HepG2 (cell line): Measurements from ENCODE around the gene RBBP8NL. TPM values are rescaled to one million over a fixed set of nuclear protein-coding genes. Genes with fewer than 3 reads are reported as not detected.

ENCODE experiments used
- BORCS8-MEF2B ChIP-seq: sonication (generic); formaldehyde crosslinking; IDR thresholded peaks from 2 replicates; pipeline ENCODE4 v1.8.0; 2022; ENCODE audit warnings: mild to moderate bottlenecking, missing genetic modification reagents
- BRD4 ChIP-seq: sonication (generic); formaldehyde crosslinking; IDR thresholded peaks from 2 replicates; pipeline ENCODE4 v1.4.0; 2020; ENCODE audit warnings: missing genetic modification reagents
- GFI1 ChIP-seq: sonication (generic); formaldehyde crosslinking; IDR thresholded peaks from 2 replicates; pipeline ENCODE4 v1.5.0; 2020; ENCODE audit warnings: missing genetic modification reagents, mild to moderate bottlenecking, borderline replicate concordance
- HMGXB4 ChIP-seq, 2 experiments: sonication (generic) in 1 of 2; formaldehyde crosslinking in 1 of 2; IDR thresholded peaks; 2 replicates each; pipeline versions ENCODE4 v1.4.0 to v1.6.1; 2018 to 2020; ENCODE audit warnings: missing genetic modification reagents in 2 of 2, borderline replicate concordance in 1 of 2, low read depth in 1 of 2, mild to moderate bottlenecking in 1 of 2, missing biosample characterization in 1 of 2
- KAT2B ChIP-seq: fragments of 150-350 bp; IDR thresholded peaks from 2 replicates; pipeline ENCODE4 v1.6.1; 2014; ENCODE audit warnings: low read depth, low read length, borderline replicate concordance
- KMT2B ChIP-seq: IDR thresholded peaks from 2 replicates; pipeline ENCODE4 v1.6.1; 2016; ENCODE audit warnings: missing genetic modification reagents, missing compliant biosample characterization
- PCBP1 ChIP-seq: fragments of 200-400 bp; formaldehyde crosslinking; IDR thresholded peaks from 2 replicates; pipeline ENCODE4 v1.6.1; 2017; ENCODE audit warnings: mild to moderate bottlenecking, low read depth, low read length, borderline replicate concordance
- PRPF4 ChIP-seq: fragments of 200-400 bp; formaldehyde crosslinking; IDR thresholded peaks from 2 replicates; pipeline ENCODE4 v1.6.1; 2016; ENCODE audit warnings: low read length, low read depth; ENCODE audit not compliant: poor library complexity, severe bottlenecking
- SMARCE1 ChIP-seq: fragments of 450-650 bp; IDR thresholded peaks from 2 replicates; pipeline ENCODE4 v1.6.1; 2017; ENCODE audit warnings: borderline replicate concordance
- TARDBP ChIP-seq: sonication (generic); formaldehyde crosslinking; IDR thresholded peaks from 2 replicates; pipeline ENCODE4 v1.8.0; 2022; ENCODE audit warnings: mild to moderate bottlenecking, missing genetic modification reagents
- ZBTB2 ChIP-seq: sonication (generic); formaldehyde crosslinking; IDR thresholded peaks from 2 replicates; pipeline ENCODE4 v1.8.0; 2022; ENCODE audit warnings: low read depth, missing genetic modification reagents
- ZKSCAN8 ChIP-seq: IDR thresholded peaks from 2 replicates; pipeline ENCODE4 v1.6.1; 2016; ENCODE audit warnings: borderline replicate concordance, missing genetic modification reagents, missing compliant biosample characterization
- ZNF274 ChIP-seq: sonication (generic); formaldehyde crosslinking; IDR thresholded peaks from 2 replicates; pipeline ENCODE4 v1.5.1; 2020; ENCODE audit warnings: mild to moderate bottlenecking, missing genetic modification reagents
- ZNF292 ChIP-seq: sonication (generic); formaldehyde crosslinking; IDR thresholded peaks from 2 replicates; pipeline ENCODE4 v1.8.1; 2022; ENCODE audit warnings: mild to moderate bottlenecking, low read depth, missing genetic modification reagents, borderline replicate concordance
- ZNF441 ChIP-seq: sonication (generic); formaldehyde crosslinking; IDR thresholded peaks from 2 replicates; pipeline ENCODE4 v1.7.0; 2021; ENCODE audit warnings: missing genetic modification reagents, borderline replicate concordance
- ZNF501 ChIP-seq: sonication (generic); formaldehyde crosslinking; IDR thresholded peaks from 2 replicates; pipeline ENCODE4 v1.5.1; 2020; ENCODE audit warnings: mild to moderate bottlenecking, moderate library complexity, missing genetic modification reagents
- ZNF550 ChIP-seq: sonication (generic); formaldehyde crosslinking; IDR thresholded peaks from 2 replicates; pipeline ENCODE4 v1.4.0; 2020; ENCODE audit warnings: mild to moderate bottlenecking, missing genetic modification reagents, borderline replicate concordance
- ZNF740 ChIP-seq: sonication (generic); formaldehyde crosslinking; IDR thresholded peaks from 2 replicates; pipeline ENCODE4 v1.4.0; 2020; ENCODE audit warnings: missing genetic modification reagents
- ZNF768 ChIP-seq: sonication (generic); formaldehyde crosslinking; IDR thresholded peaks from 2 replicates; pipeline ENCODE4 v1.4.0; 2020; ENCODE audit warnings: missing genetic modification reagents
- polyA plus RNA-seq, 8 experiments: library from polyadenylated mRNA; depleted of rRNA in 3 of 8; stranded (reverse) in 7 of 8; unstranded in 1 of 8; fragments of >200 nt; fragmentation: Illumina TruSeq in 4 of 8; extraction: Trizol in 4 of 8; gene quantifications; 2 replicates each; pipeline versions ENCODE4 v1.2.1 to v1.2.3, GENCODE V29; 2011 to 2016; ENCODE audit warnings: low read depth in 4 of 8, missing spikeins in 1 of 8, mixed read lengths in 1 of 8; ENCODE audit not compliant: insufficient read depth in 1 of 8
- total RNA-seq, 5 experiments: library from RNA; depleted of rRNA; stranded (reverse); fragments of >200 nt; fragmentation: Illumina TruSeq; extraction: Trizol; gene quantifications; 2 replicates each; pipeline ENCODE4 v1.2.3, GENCODE V29; 2016; ENCODE audit warnings: low read depth in 1 of 5
- TF ChIP-seq, protein P1 (sequence below): sonication (generic); formaldehyde crosslinking; IDR thresholded peaks from 2 replicates; pipeline ENCODE4 v1.5.1; 2020; ENCODE audit warnings: missing genetic modification reagents, mild to moderate bottlenecking, borderline replicate concordance
- TF ChIP-seq, protein P2 (sequence below): sonication (generic); formaldehyde crosslinking; IDR thresholded peaks from 2 replicates; pipeline ENCODE4 v1.4.0; 2020; ENCODE audit warnings: missing genetic modification reagents

RBBP8NL gene
- total and polyA plus RNA-seq, 2 of the 13 experiments (the other 11 are each of a cell fraction or from before 2014, with no cell fraction given) = 0.69 to 0.86 TPM

GRCh38 chr20:62367633-62368391 is 59.5 kb downstream of the RBBP8NL start (continued):
- no peak; the same call in 1 of the 2 replicates for TF ChIP-seq GFI1 (CRISPR knock-in tag)
- 0 out of 2 replicates have a peak, but pooled peaks have one; percentile 27 for TF ChIP-seq ZKSCAN8
- peak; percentile 12; the same call in 1 of the 2 replicates for TF ChIP-seq ZNF274 (CRISPR knock-in tag)
- TF ChIP-seq SMARCE1 = no peak
- 0 out of 2 replicates have a peak, but pooled peaks have one; percentile 14 for TF ChIP-seq ZNF292
- peak; percentile 86; the same call in 1 of the 2 replicates for TF ChIP-seq PCBP1
- peak; percentile 16 to 82; a peak in 3 of 4 replicates for TF ChIP-seq HMGXB4 (CRISPR knock-in tag; IDR thresholded peaks at IDR 0.05; ENCODE audit: borderline replicate concordance in 1 of 2, low read depth in 1 of 2)
- TF ChIP-seq ZNF740 = no peak
- TF ChIP-seq ZNF550 = no peak
- TF ChIP-seq BORCS8-MEF2B (CRISPR knock-in tag) = no peak
- peak; percentile 11; the same call in 1 of the 2 replicates for TF ChIP-seq ZBTB2 (CRISPR knock-in tag)
- peak; percentile 78 for TF ChIP-seq BRD4
- TF ChIP-seq ZNF441 = peak; percentile 92; the same call in 1 of the 2 replicates
- TF ChIP-seq TARDBP = no peak
- TF ChIP-seq, protein P1, sequence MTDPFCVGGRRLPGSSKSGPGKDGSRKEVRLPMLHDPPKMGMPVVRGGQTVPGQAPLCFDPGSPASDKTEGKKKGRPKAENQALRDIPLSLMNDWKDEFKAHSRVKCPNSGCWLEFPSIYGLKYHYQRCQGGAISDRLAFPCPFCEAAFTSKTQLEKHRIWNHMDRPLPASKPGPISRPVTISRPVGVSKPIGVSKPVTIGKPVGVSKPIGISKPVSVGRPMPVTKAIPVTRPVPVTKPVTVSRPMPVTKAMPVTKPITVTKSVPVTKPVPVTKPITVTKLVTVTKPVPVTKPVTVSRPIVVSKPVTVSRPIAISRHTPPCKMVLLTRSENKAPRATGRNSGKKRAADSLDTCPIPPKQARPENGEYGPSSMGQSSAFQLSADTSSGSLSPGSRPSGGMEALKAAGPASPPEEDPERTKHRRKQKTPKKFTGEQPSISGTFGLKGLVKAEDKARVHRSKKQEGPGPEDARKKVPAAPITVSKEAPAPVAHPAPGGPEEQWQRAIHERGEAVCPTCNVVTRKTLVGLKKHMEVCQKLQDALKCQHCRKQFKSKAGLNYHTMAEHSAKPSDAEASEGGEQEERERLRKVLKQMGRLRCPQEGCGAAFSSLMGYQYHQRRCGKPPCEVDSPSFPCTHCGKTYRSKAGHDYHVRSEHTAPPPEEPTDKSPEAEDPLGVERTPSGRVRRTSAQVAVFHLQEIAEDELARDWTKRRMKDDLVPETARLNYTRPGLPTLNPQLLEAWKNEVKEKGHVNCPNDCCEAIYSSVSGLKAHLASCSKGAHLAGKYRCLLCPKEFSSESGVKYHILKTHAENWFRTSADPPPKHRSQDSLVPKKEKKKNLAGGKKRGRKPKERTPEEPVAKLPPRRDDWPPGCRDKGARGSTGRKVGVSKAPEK (CRISPR knock-in tag) = peak; percentile 85; the same call in 1 of the 2 replicates
- peak; percentile 56; the same call in 1 of the 2 replicates for TF ChIP-seq KMT2B
- TF ChIP-seq, protein P2, sequence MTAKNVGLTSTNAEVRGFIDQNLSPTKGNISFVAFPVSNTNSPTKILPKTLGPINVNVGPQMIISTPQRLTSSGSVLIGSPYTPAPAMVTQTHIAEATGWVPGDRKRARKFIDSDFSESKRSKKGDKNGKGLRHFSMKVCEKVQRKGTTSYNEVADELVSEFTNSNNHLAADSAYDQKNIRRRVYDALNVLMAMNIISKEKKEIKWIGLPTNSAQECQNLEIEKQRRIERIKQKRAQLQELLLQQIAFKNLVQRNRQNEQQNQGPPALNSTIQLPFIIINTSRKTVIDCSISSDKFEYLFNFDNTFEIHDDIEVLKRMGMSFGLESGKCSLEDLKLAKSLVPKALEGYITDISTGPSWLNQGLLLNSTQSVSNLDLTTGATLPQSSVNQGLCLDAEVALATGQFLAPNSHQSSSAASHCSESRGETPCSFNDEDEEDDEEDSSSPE (CRISPR knock-in tag) = peak; percentile 81
- peak; percentile 90 for TF ChIP-seq ZNF768 (CRISPR knock-in tag)
- TF ChIP-seq PRPF4 = peak; percentile 30
- TF ChIP-seq KAT2B = no peak
- TF ChIP-seq ZNF501 (CRISPR knock-in tag) = peak; percentile 85; the same call in 1 of the 2 replicates
